HG03135 (cell line): ENCODE results near the gene OR1I1.
"Not testable (repeated sequence)": the region's sequence is repeated elsewhere in the genome, so short reads cannot be mapped to it uniquely, and the experiment has no call there.

Experiments used
- ATAC-seq: cut with Tn5 transposase; IDR thresholded peaks from one replicate; pipeline ENCODE4 v1.9.1; 2021; ENCODE audit warnings: mild to moderate bottlenecking, moderate library complexity; ENCODE audit not compliant: unreplicated experiment

Gene OR1I1

DNA sequence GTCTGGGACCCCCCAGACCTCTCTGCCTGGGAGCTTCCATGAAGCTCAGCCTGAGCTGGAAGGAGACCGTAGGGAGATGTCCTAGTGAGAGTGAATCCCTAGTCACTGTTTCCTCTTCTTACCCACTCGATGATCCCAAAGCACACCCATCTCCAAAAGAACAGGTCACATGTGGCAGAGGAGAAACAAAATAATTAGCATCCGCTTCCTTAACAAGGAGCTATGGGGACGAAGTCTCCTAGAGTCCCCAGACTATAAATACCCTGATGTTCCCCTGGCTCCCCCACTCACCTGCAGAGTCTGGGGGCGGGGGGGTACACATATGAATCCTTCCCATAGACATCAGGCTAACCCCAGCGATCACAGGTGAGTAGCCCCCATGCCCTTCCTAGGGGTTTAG is at the start of gene OR1I1:
Gene OR1I1, plus strand, starts transcription at position 301 of the 400 bp plus-strand sequence. CDS start 4,855 bp downstream, outside the sequence.
- no peak for ATAC-seq

DNA sequence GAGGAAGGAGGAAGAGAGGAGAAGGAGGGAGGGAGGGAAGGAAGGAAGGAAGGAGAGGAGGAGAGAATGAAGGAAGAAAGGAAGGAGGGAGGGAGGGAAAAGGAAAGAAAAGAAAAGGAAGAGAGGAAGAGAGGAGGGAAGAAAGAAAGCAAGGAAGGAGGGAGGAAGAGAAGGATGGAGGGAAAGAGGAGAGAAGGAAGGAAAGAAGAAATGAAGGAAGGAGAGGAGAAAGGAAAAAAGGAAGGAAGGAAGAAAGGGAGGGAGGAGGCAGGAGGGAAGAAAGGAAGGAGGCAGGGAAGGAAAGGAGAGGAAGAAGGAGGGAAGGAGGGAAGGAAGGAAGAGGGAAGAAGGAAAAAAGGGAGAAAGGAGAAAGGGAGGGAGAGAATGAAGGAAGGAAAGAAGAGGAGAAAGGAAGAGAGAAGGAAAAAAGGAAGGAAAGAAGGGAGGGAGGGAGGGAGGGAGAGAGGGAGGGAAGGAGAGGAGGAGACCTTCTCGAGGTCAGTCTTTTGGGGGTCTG is 46.2 kb upstream of the OR1I1 start:
- ATAC-seq: no peak

DNA sequence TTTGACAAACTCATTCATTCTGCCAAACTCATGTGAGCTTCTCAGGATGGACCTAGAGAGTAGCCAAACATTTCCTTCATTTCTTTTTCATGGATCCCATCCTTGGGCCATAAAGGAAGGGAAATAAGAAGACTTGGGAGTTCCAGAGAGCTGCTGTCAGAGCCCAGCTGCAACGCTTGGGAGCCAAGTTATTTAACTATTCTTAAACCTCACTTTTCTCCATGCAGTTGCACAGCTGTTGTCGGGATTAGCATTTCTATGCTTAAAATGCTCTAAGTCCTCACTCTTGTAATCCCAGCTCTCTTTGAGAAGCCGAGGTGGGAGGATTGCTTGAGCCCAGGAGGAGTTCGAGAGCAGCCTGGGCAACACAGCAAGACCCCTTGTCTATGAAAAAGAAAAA is 44.4 kb upstream of the OR1I1 start:
- ATAC-seq: no peak

DNA sequence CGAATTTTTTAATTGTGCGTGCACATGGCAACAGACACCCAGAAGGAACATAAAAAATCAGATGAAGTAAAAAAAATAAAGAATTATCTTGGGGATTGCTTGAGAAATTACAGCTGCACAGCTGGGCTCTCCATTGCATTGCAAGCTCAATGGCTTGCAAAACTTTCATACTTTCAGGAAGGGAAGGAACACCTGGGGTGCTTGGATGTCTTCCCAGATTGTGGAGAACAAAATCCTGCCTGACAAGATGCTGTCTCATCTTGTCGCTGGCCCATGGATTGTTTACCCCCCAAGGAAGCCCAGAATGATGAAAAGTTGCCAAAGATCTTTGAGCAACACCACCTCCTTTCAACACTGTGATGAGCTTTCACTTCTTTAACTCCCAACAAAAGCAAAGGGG is 43.7 kb upstream of the OR1I1 start:
- no peak for ATAC-seq

GRCh38 chr19:15042003-15042402 is 40.0 kb upstream of the OR1I1 start:
- no peak for ATAC-seq

- ATAC-seq: no peak
These were observed 39.2 kb upstream of the OR1I1 start for GRCh38 chr19:15042826-15043225.

DNA sequence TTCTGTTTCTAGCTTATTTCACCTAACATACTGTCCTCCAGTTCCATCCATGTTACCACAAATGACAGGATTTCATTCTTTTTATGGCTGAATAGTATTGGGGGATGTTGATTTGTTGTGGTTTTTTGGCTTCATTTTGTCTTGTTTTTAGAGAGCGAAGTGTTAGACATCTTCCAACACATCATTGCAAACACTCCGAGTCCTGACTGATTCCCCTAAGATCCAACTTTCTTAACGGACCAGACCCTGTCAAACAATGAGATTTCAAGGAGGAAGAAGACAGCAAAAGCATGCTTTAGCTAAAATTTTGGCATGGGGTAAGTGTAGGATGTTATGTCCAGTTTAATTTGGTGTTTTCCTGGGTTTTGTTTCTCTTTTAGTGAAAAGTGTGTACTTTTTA is 36.5 kb upstream of the OR1I1 start:
- ATAC-seq: no peak

DNA sequence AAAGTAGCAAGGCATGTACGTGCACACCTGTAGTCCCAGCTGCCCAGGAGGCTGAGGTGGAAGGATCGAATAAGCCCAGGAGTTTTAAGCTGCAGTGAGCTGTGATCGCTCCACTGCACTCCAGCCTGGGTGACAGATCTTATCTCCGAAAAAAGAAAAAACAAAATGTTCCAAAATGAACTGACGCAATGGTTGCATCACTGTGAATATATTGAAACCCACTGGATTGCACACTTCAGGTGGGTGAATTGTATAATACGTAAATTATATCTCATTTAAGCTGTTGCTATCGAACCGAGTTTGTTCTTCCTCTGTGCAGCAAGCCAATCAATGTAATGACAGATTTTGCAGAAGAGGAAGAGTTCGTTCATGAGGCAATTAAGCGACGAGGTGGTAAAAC is 34.3 kb upstream of the OR1I1 start:
- ATAC-seq: no peak

DNA sequence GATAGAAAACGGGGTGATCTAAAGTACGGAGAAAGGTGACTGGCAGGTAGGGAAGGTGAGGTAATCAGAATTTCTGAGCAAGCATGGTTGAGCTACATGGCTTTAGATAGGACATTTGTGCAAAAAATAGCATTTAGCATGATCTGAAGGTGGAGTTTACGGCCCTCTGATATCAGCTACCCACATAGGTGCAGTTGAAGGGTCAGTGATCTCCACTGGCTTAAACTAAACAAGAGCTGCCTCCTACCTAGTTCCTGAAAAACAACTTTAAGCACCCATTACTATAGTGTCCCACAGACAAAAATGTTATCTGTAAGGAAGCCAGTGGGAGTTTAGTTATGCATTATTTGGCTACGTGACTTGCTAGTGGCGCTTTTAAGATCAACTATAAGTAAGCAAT is 33.9 kb upstream of the OR1I1 start:
- ATAC-seq: no peak

- no peak for ATAC-seq
These were observed 33.0 kb upstream of the OR1I1 start, which contains the start of gene CASP14 for GRCh38 chr19:15048885-15049541. Gene CASP14, plus strand, starts transcription at chr19:15049480. Its CDS starts 2,772 bp downstream, at chr19:15052252.

- no peak for ATAC-seq
These were observed 31.4 kb upstream of the OR1I1 start for GRCh38 chr19:15050639-15051038.

- no peak for ATAC-seq
These were observed 20.0 kb upstream of the OR1I1 start for GRCh38 chr19:15062036-15062435.

- ATAC-seq: not testable (repeated sequence)
These were observed 11.6 kb upstream of the OR1I1 start for GRCh38 chr19:15070386-15070785.

DNA sequence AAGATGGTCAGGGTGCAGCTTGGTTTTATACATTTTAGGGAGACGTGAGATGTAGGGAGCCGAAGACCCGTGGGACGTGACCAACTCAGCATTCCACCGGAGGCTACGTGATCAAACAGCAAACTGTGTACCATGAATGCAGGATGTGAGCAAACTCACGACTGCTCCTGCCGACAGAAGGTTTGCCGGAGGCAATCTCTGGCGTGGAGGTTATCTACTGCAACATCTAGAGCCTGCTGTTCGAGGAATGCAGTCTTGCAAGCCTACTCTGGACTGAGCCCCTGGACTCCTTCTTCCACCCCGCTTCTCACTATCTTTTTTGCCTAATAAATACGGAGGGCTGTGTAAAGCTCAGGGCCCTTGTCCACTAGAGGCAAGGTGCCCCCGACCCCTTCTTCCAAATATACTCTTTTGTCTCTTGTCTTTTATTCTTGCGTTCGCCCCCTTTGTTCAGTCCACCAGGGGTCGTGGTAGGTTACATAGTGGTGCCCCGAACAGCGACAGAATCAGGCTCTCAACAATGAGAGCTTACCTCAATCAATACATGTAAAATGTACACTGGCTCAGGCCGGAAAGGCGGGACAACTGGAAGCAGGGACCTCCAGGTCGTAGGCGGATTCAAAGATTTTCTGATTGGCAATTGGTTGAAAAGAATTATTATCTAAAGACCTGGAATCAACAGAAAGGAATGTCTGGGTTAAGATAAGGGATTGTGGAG is 8.9 kb upstream of the OR1I1 start:
- ATAC-seq: no peak

DNA sequence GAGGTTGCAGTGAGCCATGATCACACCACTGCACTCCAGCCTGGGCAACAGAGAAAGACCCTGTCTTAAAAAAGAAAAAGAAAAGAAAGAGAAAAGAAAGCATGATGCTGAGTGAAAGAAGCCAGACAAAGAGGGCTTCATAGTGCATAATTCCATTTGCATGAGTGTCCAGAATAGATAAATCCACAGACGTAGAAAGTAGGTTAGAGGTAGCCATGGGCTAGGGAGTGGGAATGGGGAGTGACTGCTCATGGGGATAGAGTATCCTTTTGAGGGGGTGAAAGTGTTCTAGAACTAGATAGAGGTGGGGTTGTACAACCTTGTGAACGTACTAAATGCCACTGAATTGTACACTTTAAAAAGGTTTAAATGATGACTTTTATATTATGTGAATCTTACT is 7.6 kb upstream of the OR1I1 start:
- no peak for ATAC-seq

DNA sequence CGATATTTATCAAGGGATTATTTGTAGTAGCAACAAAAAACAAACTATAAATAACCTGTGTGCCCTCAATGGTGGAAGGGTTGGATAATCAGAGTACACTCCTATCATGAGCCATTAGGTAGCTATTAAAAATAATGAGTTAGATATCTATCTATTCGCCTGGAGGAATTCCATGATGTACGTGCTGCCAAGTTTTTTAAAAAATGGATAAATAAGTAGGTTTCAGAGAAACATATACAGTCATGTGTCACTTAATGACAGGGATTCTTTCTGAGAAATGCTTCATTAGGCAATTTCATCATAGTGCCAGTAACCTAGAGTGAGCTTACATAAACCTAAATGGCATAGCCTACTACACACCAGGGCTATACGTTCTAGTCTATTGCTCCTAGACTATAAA is 6.2 kb upstream of the OR1I1 start:
- no peak for ATAC-seq

DNA sequence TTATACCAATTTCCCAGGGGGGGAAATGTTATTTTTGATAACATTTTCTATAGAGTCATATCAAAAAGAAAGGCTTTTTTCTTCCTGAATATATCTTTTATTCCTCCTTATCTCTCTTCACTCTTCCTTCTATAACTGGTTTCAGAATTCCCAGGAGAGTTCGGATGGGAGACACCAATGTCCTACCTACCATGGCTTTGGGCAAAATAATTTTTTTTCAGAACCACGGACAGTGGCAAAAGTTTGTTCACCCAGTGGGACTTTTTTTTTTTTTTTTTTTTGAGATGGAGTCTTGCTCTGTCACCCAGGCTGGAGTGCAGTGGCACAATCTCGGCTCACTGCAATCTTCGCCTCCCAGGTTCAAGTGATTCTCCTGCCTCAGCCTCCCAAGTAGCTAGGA is 2.0 kb upstream of the OR1I1 start:
- not testable (repeated sequence) for ATAC-seq

DNA sequence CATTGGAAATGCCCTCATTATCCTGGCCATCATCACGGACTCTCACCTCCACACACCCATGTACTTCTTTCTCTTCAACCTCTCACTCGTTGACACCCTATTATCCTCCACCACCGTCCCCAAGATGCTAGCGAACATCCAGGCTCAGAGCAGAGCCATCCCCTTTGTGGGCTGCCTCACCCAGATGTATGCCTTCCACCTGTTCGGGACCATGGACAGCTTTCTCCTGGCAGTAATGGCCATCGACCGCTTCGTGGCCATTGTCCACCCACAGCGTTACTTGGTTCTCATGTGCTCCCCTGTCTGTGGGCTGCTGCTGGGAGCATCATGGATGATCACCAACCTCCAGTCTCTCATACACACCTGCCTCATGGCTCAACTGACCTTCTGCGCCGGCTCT is 5.2 kb downstream of the OR1I1 start:
- no peak for ATAC-seq

DNA sequence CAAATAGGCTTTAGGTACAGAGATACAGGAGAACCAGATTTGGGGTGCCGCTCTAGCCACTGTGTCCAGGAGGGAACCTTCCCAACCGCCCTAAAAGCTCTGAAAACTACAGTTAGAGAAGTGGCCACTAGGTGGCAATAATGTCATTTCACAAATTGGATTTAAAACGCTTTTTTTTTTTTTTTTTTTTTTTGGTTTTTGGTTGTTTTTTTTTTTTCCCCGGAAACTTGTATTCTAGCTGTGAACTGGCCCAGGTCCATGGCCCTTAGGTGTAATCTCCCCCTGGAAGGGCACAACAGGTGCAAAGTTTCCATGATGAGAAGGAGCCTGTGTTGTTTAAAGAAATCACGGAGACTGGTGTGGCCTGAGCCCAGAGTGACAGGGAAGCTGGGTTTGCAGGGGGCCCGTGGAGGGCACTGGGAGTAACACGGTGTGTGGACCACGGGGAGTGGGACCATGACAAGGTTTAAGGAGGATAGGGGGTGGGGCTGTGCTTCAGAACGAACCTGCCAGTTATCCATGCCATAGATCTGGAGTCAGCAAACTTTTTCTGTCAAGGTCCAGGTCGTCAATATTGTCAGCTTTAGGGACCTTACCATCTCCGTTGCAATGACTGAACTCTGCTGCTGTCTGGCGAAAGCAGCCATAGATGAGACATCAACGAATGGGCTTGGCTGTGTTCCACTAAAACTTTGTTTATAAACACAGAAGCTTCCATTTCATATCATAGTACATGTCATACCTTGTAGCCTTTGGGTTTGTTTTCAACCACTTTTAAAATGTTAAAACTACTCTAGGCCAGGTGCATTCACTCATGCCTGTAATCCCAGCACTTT is 10.1 kb downstream of the OR1I1 start:
- no peak for ATAC-seq

- ATAC-seq: no peak
These were observed 11.0 kb downstream of the OR1I1 start for GRCh38 chr19:15093001-15093400.

- no peak for ATAC-seq
These were observed 14.2 kb downstream of the OR1I1 start for GRCh38 chr19:15096223-15096622.
